H1 (cell line): Measurements from ENCODE around the gene MIF4GD. TPM values are rescaled to one million over a fixed set of nuclear protein-coding genes. Genes with fewer than 3 reads are reported as not detected.

Source experiments
- FOSL1 ChIP-seq: IDR thresholded peaks from 2 replicates; pipeline ENCODE4 v1.6.1; 2011; ENCODE audit warnings: mild to moderate bottlenecking, low read depth, low read length, moderate library complexity; ENCODE audit not compliant: insufficient read depth
- RBBP5 ChIP-seq: IDR thresholded peaks from 2 replicates; pipeline ENCODE4 v1.7.1; 2012; ENCODE audit warnings: low read depth, mild to moderate bottlenecking, inconsistent platforms, low read length, moderate library complexity, borderline replicate concordance
- TAF1 ChIP-seq: IDR thresholded peaks from 2 replicates; pipeline ENCODE4 v1.6.1; 2011; ENCODE audit warnings: mild to moderate bottlenecking, low read depth, low read length
- polyA plus RNA-seq, 7 experiments: library from polyadenylated mRNA; depleted of rRNA in 3 of 7; stranded (reverse) in 5 of 7; unstranded in 2 of 7; fragments of >200 nt in 5 of 7; fragments of 200-250 nt in 2 of 7; gene quantifications; 1 replicate in 5 of 7; 2 replicates in 1 of 7; 4 replicates in 1 of 7; pipeline versions ENCODE4 v1.2.1 to v1.2.3, GENCODE V29; 2011 to 2013; ENCODE audit warnings: missing spikeins in 2 of 7, mixed read lengths in 2 of 7
- total RNA-seq: library from RNA; stranded (reverse); fragmentation: NEBNext Ultra II Directional; extraction: Animal tissue kit (Norgen Biotek cat#: 25700); gene quantifications from 2 replicates; pipeline ENCODE4 v1.2.1, GENCODE V29; 2021

Gene MIF4GD
- total and polyA plus RNA-seq, 2 of the 8 experiments (the other 6 are each of a cell fraction or from before 2014, with no cell fraction given) = 16.1 to 51.1 TPM

DNA sequence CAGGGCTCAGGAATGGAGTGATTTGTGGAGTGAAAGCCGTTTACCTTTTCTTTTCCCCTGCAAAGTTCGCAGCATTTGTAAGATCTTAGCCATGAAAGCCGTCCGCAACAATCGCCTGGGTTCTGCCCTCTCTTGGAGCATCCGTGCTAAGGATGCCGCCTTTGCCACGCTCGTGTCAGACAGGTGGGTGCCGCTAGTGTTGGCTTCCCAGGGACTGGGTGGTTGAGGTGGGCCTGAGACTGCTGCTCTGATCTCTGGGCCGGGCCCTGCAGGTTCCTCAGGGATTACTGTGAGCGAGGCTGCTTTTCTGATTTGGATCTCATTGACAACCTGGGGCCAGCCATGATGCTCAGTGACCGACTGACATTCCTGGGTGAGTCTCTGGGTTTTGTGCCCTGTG is 38.2 kb downstream of the MIF4GD start (continued):
- TF ChIP-seq TAF1 = no peak
- no peak for TF ChIP-seq FOSL1
- TF ChIP-seq RBBP5 = no peak
